Measurements from ENCODE around the gene ISCA2. TPM values are rescaled to one million over a fixed set of nuclear protein-coding genes. Genes with fewer than 3 reads are reported as not detected.
A peak's percentile ranks its signal among the peaks of the same experiment; 100 is the strongest.

Gene ISCA2
- total and polyA plus RNA-seq, 5 donors from 2014 or later, result 19.9 to 114 (median 89.6) TPM

DNA sequence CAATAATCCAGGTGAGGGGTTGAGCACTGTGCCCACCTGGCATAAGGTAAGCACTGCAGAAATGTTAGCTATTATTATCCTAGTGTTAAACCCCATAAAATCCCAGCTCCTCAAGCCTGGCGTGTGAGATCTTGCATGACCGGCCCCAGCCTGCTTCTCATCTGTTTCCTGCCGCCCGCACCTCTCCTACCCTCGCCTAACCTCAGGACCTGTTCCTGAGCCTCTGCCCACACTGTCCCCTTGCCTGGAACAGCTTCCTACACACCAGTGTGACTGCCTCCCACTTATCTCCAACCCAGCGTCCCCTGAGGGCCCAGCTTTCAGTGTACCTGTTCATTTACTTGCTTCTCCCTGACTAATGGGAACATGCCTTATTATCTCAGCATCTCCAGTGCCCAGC lies 24.7 kb downstream of the ISCA2 start:
- Histone ChIP-seq H3K9me3 (ENCODE audit: control insufficient read depth in 2 of 2, low read length in 2 of 2) (no peaks in the 10 kb centered on the region), H3K36me3 (ENCODE audit: control insufficient read depth, insufficient read depth, low read length) (no peaks in the 10 kb centered on the region), H3K4me3 (ENCODE audit: low read depth, low read length) (no peak overlapping the region), H3K27me3 (ENCODE audit: control insufficient read depth, insufficient read depth, low read length) (no peaks in the 10 kb centered on the region), H3K27ac (ENCODE audit: insufficient read depth, low read length, poor library complexity, severe bottlenecking) (no peak overlapping the region), H3K4me1 (ENCODE audit: control insufficient read depth, insufficient read depth, low read length, poor library complexity, severe bottlenecking) (no peaks in the 10 kb centered on the region)
- Mint-ChIP-seq H3K36me3 (no peaks in the 10 kb centered on the region), H3K27me3 (peaks cover 16% of the 10 kb centered on the region), H3K4me3 (no peak overlapping the region), H3K9me3 (peaks cover 0 to 3% (median 0%) of the 10 kb centered on the region in 7 donors), H3K4me1 (peaks cover 0 to 10% (median 5%) of the 10 kb centered on the region in 4 donors), H3K27ac (no peak overlapping the region)
- ATAC-seq (ENCODE audit: low read depth in 2 of 2) (no peak), DNase-seq (no peak)

DNA sequence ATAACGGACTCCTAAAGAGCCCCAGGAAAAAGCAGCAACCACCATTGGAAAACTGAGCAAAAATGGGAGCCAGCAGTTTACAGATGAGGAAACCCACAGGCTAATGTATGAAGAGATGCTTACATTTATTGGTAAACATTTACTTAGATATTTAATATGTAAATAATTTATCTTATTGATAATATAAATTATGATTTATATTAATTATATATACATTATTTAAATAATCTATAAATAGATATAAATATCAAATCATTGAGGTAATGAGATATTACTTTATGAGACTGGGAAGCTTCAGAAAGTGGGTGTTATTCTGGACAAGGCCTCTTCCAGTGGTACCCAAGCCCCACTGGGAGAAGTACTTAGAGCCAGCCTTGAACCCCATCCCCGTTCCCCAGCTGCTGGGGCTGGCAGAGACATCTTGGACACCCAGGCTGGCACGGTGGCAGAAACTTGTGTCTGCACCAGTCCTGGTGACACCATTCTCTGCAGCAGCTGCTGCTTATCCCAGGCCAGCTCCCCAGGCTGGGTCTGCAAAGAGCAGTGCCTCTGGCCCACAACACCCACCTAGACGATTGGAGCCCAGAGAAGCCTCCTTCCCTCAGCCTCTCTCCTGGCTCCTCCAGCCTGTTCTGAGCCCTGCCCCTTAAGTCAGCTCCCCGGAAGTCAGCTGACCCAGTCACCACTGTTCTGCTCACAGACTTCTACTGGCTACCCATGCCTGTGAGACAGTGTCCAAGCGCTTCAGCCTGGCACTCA lies 25.9 kb downstream of the ISCA2 start:
- H3K27ac Mint-ChIP-seq, result no peak overlapping the region
- Histone ChIP-seq H3K9me3 (ENCODE audit: control insufficient read depth in 2 of 2, low read length in 2 of 2) (no peaks in the 10 kb centered on the region), H3K27me3 (ENCODE audit: control insufficient read depth, insufficient read depth, low read length) (no peaks in the 10 kb centered on the region), H3K4me1 (ENCODE audit: control insufficient read depth, insufficient read depth, low read length, poor library complexity, severe bottlenecking) (no peaks in the 10 kb centered on the region), H3K27ac (ENCODE audit: insufficient read depth, low read length, poor library complexity, severe bottlenecking) (no peak overlapping the region), H3K4me3 (ENCODE audit: low read depth, low read length) (no peak overlapping the region), H3K36me3 (ENCODE audit: control insufficient read depth, insufficient read depth, low read length) (no peaks in the 10 kb centered on the region)
- peaks cover 15% of the 10 kb centered on the region for H3K27me3 Mint-ChIP-seq
- no peak for ATAC-seq (ENCODE audit: low read depth in 2 of 2)
- peaks cover 0 to 7% (median 3%) of the 10 kb centered on the region in 4 donors for H3K4me1 Mint-ChIP-seq
- no peak overlapping the region for H3K4me3 Mint-ChIP-seq
- H3K36me3 Mint-ChIP-seq, result no peaks in the 10 kb centered on the region
- no peak for DNase-seq
- H3K9me3 Mint-ChIP-seq, result peaks cover 0 to 1% (median 0%) of the 10 kb centered on the region in 7 donors

DNA sequence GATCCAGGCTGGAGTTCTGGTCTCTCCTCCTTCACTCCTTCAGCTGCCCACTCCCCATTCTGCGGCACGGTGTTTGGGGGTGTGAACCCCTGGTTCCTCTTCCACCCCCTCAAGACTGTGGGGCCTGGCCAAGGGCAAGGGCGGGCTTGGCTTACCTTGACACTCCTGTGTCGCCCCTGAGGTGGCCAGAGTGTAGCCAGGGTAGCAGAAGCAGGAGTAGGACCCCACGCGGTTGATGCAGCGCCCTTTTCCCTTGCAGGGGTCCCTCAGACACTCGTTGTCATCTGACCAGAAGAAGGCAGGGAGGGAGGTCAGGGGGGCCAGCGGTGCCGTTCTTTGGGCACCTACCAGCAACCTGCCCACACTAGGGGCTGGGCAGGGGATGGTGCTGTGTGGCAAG lies 28.2 kb downstream of the ISCA2 start:
- H3K4me1 Mint-ChIP-seq, result peaks cover 0 to 2% (median 0%) of the 10 kb centered on the region in 4 donors
- DNase-seq, result no peak
- ATAC-seq (ENCODE audit: low read depth in 2 of 2), result no peak
- no peaks in the 10 kb centered on the region for H3K36me3 ChIP-seq (ENCODE audit: control insufficient read depth, insufficient read depth, low read length)
- H3K27me3 ChIP-seq (ENCODE audit: control insufficient read depth, insufficient read depth, low read length), result no peaks in the 10 kb centered on the region
- no peaks in the 10 kb centered on the region for H3K9me3 ChIP-seq (ENCODE audit: control insufficient read depth in 2 of 2, low read length in 2 of 2)
- no peaks in the 10 kb centered on the region for H3K36me3 Mint-ChIP-seq
- H3K27me3 Mint-ChIP-seq, result peaks cover 23% of the 10 kb centered on the region
- H3K27ac Mint-ChIP-seq, result no peak overlapping the region
- no peak overlapping the region for H3K27ac ChIP-seq (ENCODE audit: insufficient read depth, low read length, poor library complexity, severe bottlenecking)
- H3K4me3 ChIP-seq (ENCODE audit: low read depth, low read length), result no peak overlapping the region
- peaks cover 0 to 3% (median 0%) of the 10 kb centered on the region in 7 donors for H3K9me3 Mint-ChIP-seq
- H3K4me1 ChIP-seq (ENCODE audit: control insufficient read depth, insufficient read depth, low read length, poor library complexity, severe bottlenecking), result no peaks in the 10 kb centered on the region
- no peak overlapping the region for H3K4me3 Mint-ChIP-seq

DNA sequence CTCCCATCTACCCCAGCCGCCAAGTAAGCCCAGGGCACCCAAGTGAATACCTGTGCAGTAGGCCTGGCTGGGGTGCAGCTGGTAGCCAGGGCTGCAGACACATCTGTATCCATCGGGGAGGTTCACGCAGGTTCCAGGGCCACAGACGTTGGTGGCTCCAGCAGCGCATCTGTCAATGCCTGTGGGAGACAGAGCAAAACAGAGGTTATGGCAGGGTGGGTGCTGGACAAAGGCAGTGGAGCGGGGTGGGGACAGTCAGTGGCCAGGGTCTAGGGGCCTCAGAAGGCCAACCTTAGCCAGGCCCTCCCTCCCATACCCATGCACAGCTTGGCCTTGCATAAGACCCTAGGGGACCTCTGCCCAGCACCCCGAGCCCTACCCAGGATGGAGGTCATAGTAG lies 29.2 kb downstream of the ISCA2 start:
- Mint-ChIP-seq H3K9me3 (peaks cover 0 to 3% (median 0%) of the 10 kb centered on the region in 7 donors), H3K27me3 (peaks cover 27% of the 10 kb centered on the region), H3K27ac (no peak overlapping the region), H3K4me3 (no peak overlapping the region), H3K4me1 (peaks cover 0 to 2% (median 0%) of the 10 kb centered on the region in 4 donors), H3K36me3 (no peaks in the 10 kb centered on the region)
- Histone ChIP-seq H3K4me3 (ENCODE audit: low read depth, low read length) (no peak overlapping the region), H3K27me3 (ENCODE audit: control insufficient read depth, insufficient read depth, low read length) (no peaks in the 10 kb centered on the region), H3K9me3 (ENCODE audit: control insufficient read depth in 2 of 2, low read length in 2 of 2) (no peaks in the 10 kb centered on the region), H3K27ac (ENCODE audit: insufficient read depth, low read length, poor library complexity, severe bottlenecking) (no peak overlapping the region), H3K36me3 (ENCODE audit: control insufficient read depth, insufficient read depth, low read length) (no peaks in the 10 kb centered on the region), H3K4me1 (ENCODE audit: control insufficient read depth, insufficient read depth, low read length, poor library complexity, severe bottlenecking) (no peaks in the 10 kb centered on the region)
- no peak for DNase-seq
- ATAC-seq (ENCODE audit: low read depth in 2 of 2), result no peak

DNA sequence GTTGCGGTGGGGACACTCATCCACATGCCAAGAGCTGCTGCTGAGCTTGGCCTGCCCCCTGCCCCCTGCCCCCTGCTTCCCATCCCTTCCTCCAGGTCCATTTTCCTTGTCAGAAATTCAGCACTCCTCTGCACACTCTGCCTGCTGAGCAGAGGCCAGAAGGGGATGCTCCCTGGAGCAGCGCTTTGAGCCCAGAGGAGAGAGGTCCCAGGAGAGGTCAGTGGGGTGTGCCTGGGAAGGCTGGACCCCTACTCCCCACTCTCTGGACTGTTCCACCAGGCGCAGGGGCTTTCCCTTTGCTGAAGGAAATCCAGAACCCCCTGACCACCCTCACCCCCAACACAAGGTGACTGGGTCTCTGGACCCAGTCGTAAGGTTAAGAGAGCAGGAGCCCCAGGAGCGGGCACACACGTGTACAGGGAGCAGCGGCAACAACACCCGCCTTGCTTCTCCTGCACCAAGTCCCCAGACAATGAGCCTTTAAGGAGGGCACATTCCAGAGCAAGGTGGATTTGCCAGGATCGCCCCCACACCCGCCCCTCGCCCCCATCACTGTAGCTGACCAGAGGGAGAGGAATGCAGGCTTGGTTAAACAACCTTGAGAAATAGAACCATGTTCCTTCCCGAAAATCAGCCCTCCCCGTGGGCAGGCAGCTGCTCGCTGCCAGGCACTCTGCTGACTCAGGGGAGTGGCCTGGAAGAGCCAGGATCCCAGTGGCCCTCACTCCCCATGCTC lies 30.7 kb downstream of the ISCA2 start:
- no peaks in the 10 kb centered on the region for H3K36me3 ChIP-seq (ENCODE audit: control insufficient read depth, insufficient read depth, low read length)
- H3K4me3 Mint-ChIP-seq, result no peak overlapping the region
- H3K4me1 ChIP-seq (ENCODE audit: control insufficient read depth, insufficient read depth, low read length, poor library complexity, severe bottlenecking), result no peaks in the 10 kb centered on the region
- H3K27me3 ChIP-seq (ENCODE audit: control insufficient read depth, insufficient read depth, low read length), result no peaks in the 10 kb centered on the region
- peaks cover 16% of the 10 kb centered on the region for H3K27me3 Mint-ChIP-seq
- H3K9me3 Mint-ChIP-seq, result peaks cover 0 to 3% (median 0%) of the 10 kb centered on the region in 7 donors
- no peaks in the 10 kb centered on the region for H3K4me1 Mint-ChIP-seq
- H3K27ac ChIP-seq (ENCODE audit: insufficient read depth, low read length, poor library complexity, severe bottlenecking), result no peak overlapping the region
- H3K36me3 Mint-ChIP-seq, result no peaks in the 10 kb centered on the region
- H3K9me3 ChIP-seq (ENCODE audit: control insufficient read depth in 2 of 2, low read length in 2 of 2), result no peaks in the 10 kb centered on the region
- DNase-seq, result no peak
- H3K27ac Mint-ChIP-seq, result no peak overlapping the region
- H3K4me3 ChIP-seq (ENCODE audit: low read depth, low read length), result no peak overlapping the region
- no peak for ATAC-seq (ENCODE audit: low read depth in 2 of 2)

DNA sequence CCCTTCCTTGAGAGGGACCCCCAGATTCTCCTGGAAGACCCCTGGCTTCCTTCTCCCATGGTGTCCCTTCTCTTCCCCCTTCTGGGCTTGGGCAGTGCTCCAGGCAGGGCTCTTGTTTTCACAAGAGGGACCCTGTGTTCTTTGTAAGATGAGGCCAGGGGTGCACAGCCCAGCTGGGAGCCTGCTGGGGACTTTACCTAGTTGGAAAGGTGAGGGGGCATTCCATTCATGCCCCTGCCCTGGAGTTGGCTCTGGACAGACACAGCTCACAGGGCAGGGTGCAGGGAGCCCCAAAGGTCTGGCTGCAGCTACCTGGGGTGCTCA lies 31.2 kb downstream of the ISCA2 start:
- no peaks in the 10 kb centered on the region for H3K9me3 ChIP-seq (ENCODE audit: control insufficient read depth in 2 of 2, low read length in 2 of 2)
- Mint-ChIP-seq H3K9me3 (peaks cover 0 to 3% (median 0%) of the 10 kb centered on the region in 7 donors), H3K4me1 (no peaks in the 10 kb centered on the region), H3K36me3 (no peaks in the 10 kb centered on the region), H3K27me3 (peaks cover 16% of the 10 kb centered on the region), H3K4me3 (no peak overlapping the region), H3K27ac (no peak overlapping the region)
- H3K27me3 ChIP-seq (ENCODE audit: control insufficient read depth, insufficient read depth, low read length), result no peaks in the 10 kb centered on the region
- no peak overlapping the region for H3K27ac ChIP-seq (ENCODE audit: insufficient read depth, low read length, poor library complexity, severe bottlenecking)
- no peaks in the 10 kb centered on the region for H3K36me3 ChIP-seq (ENCODE audit: control insufficient read depth, insufficient read depth, low read length)
- DNase-seq (no peak), ATAC-seq (ENCODE audit: low read depth in 2 of 2) (no peak)
- H3K4me1 ChIP-seq (ENCODE audit: control insufficient read depth, insufficient read depth, low read length, poor library complexity, severe bottlenecking), result no peaks in the 10 kb centered on the region
- H3K4me3 ChIP-seq (ENCODE audit: low read depth, low read length), result no peak overlapping the region

DNA sequence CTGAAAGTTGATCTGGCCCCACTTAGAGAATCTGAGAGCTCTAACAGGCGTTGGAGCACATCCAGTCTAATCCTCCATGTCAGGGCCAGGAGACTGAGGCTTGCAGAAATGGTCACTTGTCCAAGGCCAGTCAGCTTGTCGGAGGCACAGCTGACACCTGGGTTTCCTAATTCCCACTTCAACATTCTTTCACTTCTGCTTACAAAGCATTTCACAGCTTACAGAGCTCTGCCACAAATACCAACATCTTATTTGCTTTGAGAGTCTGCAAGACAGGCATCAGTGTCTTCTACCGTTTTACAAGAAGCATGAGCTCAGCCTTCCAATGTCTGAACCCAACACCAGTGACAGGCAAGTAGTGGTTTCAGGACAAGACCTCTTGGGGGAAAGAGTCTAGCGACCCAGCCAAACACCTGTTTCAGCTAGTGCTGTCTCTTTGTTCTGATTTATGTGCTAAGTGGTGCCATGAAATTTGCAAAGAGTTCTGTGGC lies 31.8 kb downstream of the ISCA2 start:
- no peaks in the 10 kb centered on the region for H3K4me1 Mint-ChIP-seq
- no peak overlapping the region for H3K4me3 ChIP-seq (ENCODE audit: low read depth, low read length)
- no peaks in the 10 kb centered on the region for H3K4me1 ChIP-seq (ENCODE audit: control insufficient read depth, insufficient read depth, low read length, poor library complexity, severe bottlenecking)
- H3K27ac ChIP-seq (ENCODE audit: insufficient read depth, low read length, poor library complexity, severe bottlenecking), result no peak overlapping the region
- no peaks in the 10 kb centered on the region for H3K27me3 ChIP-seq (ENCODE audit: control insufficient read depth, insufficient read depth, low read length)
- no peaks in the 10 kb centered on the region for H3K36me3 Mint-ChIP-seq
- H3K4me3 Mint-ChIP-seq, result peak overlapping the region in 1 of 4 donors; percentile 86
- no peak for DNase-seq
- H3K36me3 ChIP-seq (ENCODE audit: control insufficient read depth, insufficient read depth, low read length), result no peaks in the 10 kb centered on the region
- H3K9me3 ChIP-seq (ENCODE audit: control insufficient read depth in 2 of 2, low read length in 2 of 2), result no peaks in the 10 kb centered on the region
- H3K27me3 Mint-ChIP-seq, result peaks cover 16% of the 10 kb centered on the region
- no peak for ATAC-seq (ENCODE audit: low read depth in 2 of 2)
- H3K9me3 Mint-ChIP-seq, result peaks cover 0 to 3% (median 0%) of the 10 kb centered on the region in 7 donors
- no peak overlapping the region for H3K27ac Mint-ChIP-seq

All from CD4-positive, CD25-positive, alpha-beta regulatory T cell (primary cell).